Bronchial epithelial cell (primary cell): Measurements from ENCODE around the gene TADA3. TPM values are rescaled to one million over a fixed set of nuclear protein-coding genes. Genes with fewer than 3 reads are reported as not detected.
A peak's percentile ranks its signal among the peaks of the same experiment; 100 is the strongest.
"Not testable (repeated sequence)": the region's sequence is repeated elsewhere in the genome, so short reads cannot be mapped to it uniquely, and the experiment has no call there.

Source experiments
- DNase-seq: peaks from one replicate; pipeline ENCODE4 v3.0.0-alpha.2; 2010; ENCODE audit warnings: low read depth
- FAIRE-seq: peaks from 2 replicates; lab custom pipeline; 2011; peaks lifted over from hg19 to GRCh38; lab: Jason Lieb, UNC
- H3K27me3 ChIP-seq: 2 replicates; pipeline ENCODE4 v1.5.1; 2011; ENCODE audit warnings: low read length; ENCODE audit not compliant: control insufficient read depth, insufficient read depth
- H3K36me3 ChIP-seq: 2 replicates; pipeline ENCODE4 v1.5.1; 2011; ENCODE audit warnings: low read length; ENCODE audit not compliant: control insufficient read depth, insufficient read depth
- H3K4me3 ChIP-seq: 2 replicates; pipeline ENCODE4 v1.5.1; 2011; ENCODE audit warnings: mild to moderate bottlenecking, low read depth, low read length, control low read depth
- CTCF ChIP-seq: IDR thresholded peaks from 2 replicates; pipeline ENCODE4 v1.5.1; 2011; ENCODE audit warnings: mild to moderate bottlenecking, moderate library complexity, low read length, control low read depth, inconsistent platforms; ENCODE audit not compliant: insufficient read depth, severe bottlenecking
- total RNA-seq: library from RNA; depleted of rRNA; stranded (reverse); fragments of >200 nt; gene quantifications from 2 replicates; pipeline ENCODE4 v1.2.1, GENCODE V29; 2014

Gene TADA3
- total RNA-seq, 1 donor from 2014 or later, result 46.9 TPM

GRCh38 chr3:9778143-9779074 lies 13.9 kb downstream of the TADA3 start:
- H3K27me3 ChIP-seq, result no peaks in the 10 kb centered on the region
- peaks cover 8% of the 10 kb centered on the region for H3K36me3 ChIP-seq
- H3K4me3 ChIP-seq, result no peak overlapping the region
- no peak for TF ChIP-seq CTCF
- FAIRE-seq (no peak), DNase-seq (peak; percentile 82)

DNA sequence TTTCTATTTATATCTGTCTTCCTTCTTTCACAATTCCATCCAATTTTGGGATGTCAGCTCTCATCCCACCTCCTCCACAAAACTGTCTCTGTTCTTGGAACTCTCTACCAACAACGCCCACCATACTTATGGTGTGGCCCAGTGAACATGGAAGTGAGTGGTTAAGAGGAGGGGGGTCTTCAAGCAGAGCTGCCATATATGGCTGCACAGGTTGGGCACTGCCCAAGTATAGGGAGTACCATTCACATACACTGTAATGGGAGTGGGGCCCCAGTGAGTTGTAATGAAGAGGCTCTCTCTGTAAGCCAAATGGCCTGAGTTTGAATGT lies 14.6 kb downstream of the TADA3 start:
- TF ChIP-seq CTCF, result no peak
- no peak overlapping the region for H3K4me3 ChIP-seq
- no peaks in the 10 kb centered on the region for H3K27me3 ChIP-seq
- DNase-seq (no peak), FAIRE-seq (no peak)
- H3K36me3 ChIP-seq, result peaks cover 8% of the 10 kb centered on the region

GRCh38 chr3:9776896-9777693 lies 15.2 kb downstream of the TADA3 start:
- no peak for TF ChIP-seq CTCF
- DNase-seq, result no peak

DNA sequence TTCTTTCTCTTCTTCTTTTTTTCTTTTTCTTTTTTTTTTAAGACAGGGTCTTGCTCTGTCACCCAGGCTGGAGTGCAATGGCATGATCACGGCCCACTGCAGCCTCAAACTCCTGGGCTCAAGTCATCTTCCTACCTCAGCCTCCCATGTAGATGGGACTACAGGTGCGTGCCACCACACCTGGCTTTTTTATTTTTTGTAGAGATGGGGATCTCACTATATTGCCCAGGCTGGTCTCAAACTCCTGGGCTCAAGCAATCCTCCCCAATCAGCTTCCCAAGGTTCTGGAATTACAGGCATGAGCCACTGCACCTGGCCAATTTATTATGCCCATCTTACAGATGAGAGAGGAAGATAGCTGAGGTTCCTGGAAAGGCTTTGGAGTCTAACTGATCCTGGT lies 21.3 kb downstream of the TADA3 start:
- not testable (repeated sequence) for H3K27me3 ChIP-seq, DNase-seq, H3K4me3 ChIP-seq, FAIRE-seq, H3K36me3 ChIP-seq

More at GRCh38 chr3:9776896-9777693, 15.2 kb downstream of the TADA3 start:
- no peak for FAIRE-seq
- H3K4me3 ChIP-seq, result no peak overlapping the region
- H3K27me3 ChIP-seq, result no peaks in the 10 kb centered on the region
- peaks cover 8% of the 10 kb centered on the region for H3K36me3 ChIP-seq

DNA sequence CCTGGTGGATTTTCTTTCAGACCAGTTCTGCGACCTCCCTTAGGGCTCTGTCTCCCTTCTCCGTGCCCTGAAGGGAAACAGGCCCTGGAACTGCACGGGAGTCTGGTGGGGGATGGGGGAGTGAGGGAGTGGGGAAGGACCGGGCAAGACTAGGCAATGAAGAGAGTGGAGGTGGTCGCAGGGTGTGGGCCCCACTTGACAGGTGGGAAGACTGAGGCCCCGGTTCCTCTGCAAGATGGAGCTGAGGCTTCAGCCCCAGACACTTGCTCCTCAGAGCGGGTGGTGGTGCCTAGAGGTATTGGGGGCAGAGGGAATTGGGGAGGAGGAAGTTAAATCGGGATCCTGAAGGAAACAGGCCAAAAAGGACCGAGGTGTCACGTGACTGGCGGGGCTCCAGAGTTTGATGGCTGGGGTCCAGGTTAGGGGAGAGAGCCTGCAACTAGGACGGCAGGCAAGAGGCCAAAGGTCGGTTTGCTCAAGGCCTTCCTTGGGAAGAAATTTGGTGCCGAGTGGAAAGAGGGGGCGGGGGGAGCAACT lies 21.9 kb downstream of the TADA3 start:
- DNase-seq, result no peak
- no peak for FAIRE-seq
- TF ChIP-seq CTCF, result no peak
- Histone ChIP-seq H3K27me3 (no peaks in the 10 kb centered on the region), H3K36me3 (peaks cover 2% of the 10 kb centered on the region), H3K4me3 (peak overlapping the region; percentile 59)
